HT-29 (cell line): ENCODE data around the gene NOTO. TPM values are rescaled to one million over a fixed set of nuclear protein-coding genes. Genes with fewer than 3 reads are reported as not detected.

Experiments used
- DNase-seq: peaks from one replicate; pipeline ENCODE4 v3.0.0-alpha.2; 2015; ENCODE audit warnings: low spot score
- total RNA-seq: library from RNA; depleted of rRNA; stranded (reverse); fragments of >200 nt; shearing (Covaris generic); gene quantifications from 2 replicates; pipeline ENCODE4 v1.2.3, GENCODE V29; 2014; rRNA removed

Gene NOTO
- total RNA-seq, 1 experiment from 2014 or later: not detected

DNA sequence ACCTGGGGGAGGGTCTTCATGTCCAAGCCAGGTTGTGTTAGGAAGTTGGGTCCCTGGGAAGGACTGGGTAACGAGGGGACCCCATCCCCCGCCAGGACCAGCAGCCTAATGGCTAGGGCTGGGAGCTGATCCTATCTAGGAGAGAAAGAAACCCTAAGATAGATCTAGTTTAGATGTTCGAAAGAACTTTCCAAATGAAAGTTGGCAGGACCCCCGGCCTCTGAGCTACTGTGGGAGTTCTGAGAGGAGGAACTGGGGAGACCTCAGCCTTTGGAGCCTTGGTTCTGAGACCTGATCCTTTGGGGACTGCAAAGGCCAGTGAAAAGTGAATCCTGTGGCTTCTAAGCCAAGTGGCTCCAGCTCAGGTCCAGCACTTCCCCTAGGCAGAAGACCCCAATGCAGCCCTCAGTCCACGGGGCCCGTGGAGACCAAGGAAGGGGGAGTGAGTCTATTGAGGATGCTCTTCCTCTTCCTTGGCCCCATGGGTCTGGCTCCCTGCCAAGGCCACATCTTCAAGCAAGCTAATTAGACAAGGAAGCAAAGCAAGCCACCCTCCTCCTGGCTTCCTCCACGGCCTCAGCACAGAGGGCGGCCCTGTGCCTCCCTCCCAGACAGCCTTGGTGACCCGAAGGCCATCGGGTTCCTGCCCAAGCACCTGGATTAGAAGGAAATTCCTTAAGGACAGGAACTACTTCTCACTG is 55.2 kb downstream of the NOTO start:
- no peak for DNase-seq

DNA sequence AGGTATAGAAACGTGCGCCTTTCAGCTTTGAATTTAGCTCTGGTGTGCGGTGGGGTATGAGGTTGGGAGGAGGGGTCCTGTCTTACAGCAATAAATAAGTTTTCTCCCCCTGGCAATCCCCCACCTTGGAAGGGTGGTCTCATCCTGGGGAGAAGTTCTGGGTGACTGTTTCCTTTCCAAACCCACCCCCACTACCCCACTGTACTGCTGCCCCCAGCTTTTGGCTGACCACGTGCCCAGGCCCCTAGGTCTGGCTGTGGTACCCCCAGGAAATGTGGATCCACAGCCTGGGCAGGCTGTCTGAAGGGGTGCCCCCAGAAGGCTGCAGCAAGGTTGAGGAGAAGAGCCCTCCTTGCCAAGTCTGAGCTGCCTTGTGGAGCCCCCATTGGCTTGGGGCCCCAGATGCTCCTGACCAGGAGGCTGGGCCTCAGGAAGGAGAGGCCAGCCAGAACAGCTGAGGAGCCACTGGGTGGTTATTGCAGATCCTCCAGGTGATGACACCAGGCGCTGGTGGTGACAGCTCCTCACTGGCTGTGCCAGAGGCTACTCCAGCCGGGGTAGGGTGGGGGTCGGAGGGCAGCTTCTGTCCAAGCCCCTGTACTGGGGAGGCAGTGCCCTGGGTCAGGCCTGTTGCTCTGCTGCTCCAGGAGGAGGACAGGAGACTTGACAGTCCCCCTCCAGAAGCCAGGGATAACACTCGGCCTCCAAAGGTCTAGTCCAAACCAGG is 56.0 kb downstream of the NOTO start:
- no peak for DNase-seq

- DNase-seq: no peak
Observed at GRCh38 chr2:73258913-73259215, 56.5 kb downstream of the NOTO start.

- no peak for DNase-seq
Observed at GRCh38 chr2:73259276-73259675, 56.9 kb downstream of the NOTO start.

- no peak for DNase-seq
Observed at GRCh38 chr2:73259704-73260337, 57.4 kb downstream of the NOTO start.

DNA sequence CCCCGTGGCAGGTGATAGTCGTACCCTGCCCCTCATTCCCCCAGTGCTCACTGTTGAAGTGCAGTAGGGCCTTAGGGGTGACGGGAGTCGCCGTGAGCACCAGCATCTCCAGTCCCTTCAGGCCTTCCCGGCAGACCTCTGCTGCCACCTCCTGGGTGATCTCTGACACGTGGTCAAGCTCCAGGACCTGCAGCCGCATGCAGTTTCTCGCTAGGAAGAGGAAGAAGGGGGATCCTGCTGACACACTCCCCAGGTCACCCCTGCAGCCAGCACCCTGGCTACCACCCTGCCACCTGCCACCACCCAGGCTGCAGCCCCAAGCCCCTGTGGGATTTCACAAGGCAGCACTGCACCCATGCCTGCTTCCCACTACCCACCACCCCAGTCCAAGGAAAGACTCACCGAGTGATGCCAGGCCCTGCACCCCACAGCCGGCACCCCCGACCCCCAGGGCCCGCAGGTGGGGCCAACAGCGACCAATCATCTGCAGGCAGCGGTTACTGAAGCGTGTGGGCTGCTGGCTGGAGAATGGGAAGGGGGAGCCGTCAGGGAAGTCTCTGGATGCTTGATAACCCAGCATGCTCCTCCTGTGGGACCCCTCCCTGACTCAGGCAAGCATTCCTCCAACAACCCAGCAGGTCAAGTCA is 58.1 kb downstream of the NOTO start:
- peak; percentile 26 for DNase-seq

Other genes with a start within 250 kb of the NOTO start
- gene SFXN5, start 130.9 kb upstream of the NOTO start, total RNA-seq: 48.3 and 49.4 TPM in 2 replicates
- 13.9 and 14.6 TPM in 2 replicates for gene RAB11FIP5, start 89.6 kb upstream of the NOTO start, total RNA-seq
- gene SMYD5, start 11.7 kb downstream of the NOTO start, total RNA-seq: 40.3 and 45.9 TPM in 2 replicates
- 24.1 and 29.7 TPM in 2 replicates for gene PRADC1, start 30.7 kb downstream of the NOTO start, total RNA-seq
- gene CCT7, start 31.7 kb downstream of the NOTO start, total RNA-seq: 502 and 515 TPM in 2 replicates
- 18.0 and 26.8 TPM in 2 replicates for gene FBXO41, start 81.9 kb downstream of the NOTO start, total RNA-seq
- gene EGR4, start 91.0 kb downstream of the NOTO start, total RNA-seq: 0.37 and 2.2 TPM in 2 replicates
- 13.9 and 18.2 TPM in 2 replicates for gene ALMS1, start 183.3 kb downstream of the NOTO start, total RNA-seq